ENCODE measurements around the gene PRKCSH.
"Not testable (repeated sequence)": the region's sequence is repeated elsewhere in the genome, so short reads cannot be mapped to it uniquely, and the experiment has no call there.

Gene PRKCSH, protein sequence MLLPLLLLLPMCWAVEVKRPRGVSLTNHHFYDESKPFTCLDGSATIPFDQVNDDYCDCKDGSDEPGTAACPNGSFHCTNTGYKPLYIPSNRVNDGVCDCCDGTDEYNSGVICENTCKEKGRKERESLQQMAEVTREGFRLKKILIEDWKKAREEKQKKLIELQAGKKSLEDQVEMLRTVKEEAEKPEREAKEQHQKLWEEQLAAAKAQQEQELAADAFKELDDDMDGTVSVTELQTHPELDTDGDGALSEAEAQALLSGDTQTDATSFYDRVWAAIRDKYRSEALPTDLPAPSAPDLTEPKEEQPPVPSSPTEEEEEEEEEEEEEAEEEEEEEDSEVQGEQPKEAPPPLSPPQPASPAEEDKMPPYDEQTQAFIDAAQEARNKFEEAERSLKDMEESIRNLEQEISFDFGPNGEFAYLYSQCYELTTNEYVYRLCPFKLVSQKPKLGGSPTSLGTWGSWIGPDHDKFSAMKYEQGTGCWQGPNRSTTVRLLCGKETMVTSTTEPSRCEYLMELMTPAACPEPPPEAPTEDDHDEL

DNA sequence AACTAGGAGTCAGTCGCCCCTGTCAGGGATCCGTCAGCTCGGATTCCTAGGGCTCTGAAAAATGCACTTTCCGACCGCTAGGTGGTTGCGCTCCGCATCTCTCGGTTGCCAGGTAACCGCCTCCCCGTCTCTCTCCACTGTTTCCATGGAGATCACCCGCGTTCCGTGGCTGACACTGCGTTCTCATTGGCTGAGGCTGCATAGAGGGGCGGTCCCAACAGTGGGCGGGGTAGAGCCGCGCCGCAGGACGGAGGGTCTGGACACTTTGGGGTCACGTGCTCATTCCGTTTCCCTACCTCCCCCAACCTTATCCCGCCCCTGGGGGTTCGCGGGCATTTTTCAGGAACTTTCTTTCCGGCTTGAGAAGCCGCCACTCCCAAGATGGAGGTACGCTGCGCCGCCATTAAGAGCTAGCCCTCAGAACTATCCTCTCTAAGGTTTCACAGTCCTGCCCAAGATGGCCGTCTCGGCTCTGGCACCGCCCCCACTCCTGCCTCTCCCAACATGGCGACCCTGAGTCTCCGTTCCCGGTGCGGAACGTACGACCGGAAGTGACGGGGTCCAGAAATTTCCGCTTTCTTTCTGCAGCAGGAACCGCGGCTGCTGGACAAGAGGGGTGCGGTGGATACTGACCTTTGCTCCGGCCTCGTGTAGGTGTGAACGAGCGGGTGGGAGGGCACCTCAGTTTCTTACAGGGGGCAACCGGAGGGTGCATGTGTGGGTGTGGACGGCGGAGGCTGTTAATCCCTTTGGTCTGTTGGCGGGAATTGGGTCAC is at the start of gene PRKCSH, which contains the start of gene ODAD3:
Gene PRKCSH, plus strand, starts transcription at position 579 of the 776 bp plus-strand sequence. CDS start 483 bp downstream, outside the sequence.
Gene ODAD3, minus strand, starts transcription at position 65 of the 776 bp plus-strand sequence. CDS start 105 bp downstream, outside the sequence.
- peak; percentile 99 for DNase-seq (ENCODE audit: low spot score)

DNA sequence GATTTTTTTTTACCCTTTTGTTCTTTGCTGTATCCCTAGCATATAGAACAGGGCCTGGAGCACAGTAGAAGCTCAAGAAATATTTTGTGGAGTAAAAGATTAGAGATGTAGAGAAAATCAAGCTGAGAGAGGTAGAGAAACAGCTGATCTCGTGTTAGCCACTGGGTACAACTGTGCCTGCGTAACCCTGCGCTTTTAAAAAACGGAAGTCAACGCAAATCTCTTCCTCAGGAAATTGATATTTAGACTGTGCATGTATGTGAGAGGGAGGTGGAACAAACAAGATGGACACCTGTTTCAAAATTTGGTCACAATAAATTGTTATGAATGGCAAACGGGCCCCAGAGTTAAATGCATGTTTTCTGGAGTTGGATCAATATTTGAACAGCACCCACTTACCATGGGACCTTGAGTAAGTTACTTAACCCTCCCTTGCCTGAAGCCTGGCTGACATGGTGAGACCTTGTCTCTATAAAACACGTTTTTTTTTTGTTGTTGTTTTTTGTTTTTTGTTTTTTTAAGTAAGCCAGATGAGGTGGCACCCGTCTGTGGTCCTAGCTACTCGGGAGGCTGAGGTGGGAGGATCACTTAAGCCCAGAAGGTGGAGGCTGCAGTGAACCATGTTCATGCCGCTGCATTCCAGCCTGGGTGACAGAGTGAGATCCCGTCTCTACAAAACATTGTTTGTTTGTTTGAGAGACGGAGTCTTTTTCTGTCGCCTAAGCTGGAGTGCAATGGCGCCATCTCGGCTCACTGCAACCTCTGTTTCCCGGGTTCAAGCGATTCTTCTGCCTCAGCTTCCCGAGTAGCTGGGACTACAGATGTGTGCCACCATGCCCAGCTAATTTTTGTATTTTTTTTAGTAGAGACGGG is 48.0 kb upstream of the PRKCSH start:
- DNase-seq (ENCODE audit: low spot score): no peak

DNA sequence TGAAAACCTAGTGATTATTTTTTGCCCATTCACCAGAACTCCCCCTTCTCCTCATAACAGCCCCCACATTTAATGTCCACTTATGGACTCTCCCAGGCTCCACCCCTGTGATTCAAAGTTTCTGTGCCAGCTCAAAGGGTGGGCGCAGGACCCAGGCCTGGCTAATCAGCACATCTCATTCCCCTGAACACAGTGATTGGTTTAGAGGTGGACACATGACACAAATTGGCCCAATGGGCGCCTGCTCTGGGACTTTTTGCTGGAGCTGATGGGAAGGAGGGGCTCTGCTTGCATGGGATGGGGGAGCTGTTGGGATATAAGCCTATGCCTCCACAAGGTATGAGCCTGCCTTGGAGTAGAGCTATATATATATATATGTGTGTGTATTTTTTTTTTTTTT is 45.1 kb upstream of the PRKCSH start:
- no peak for DNase-seq (ENCODE audit: low spot score)

DNA sequence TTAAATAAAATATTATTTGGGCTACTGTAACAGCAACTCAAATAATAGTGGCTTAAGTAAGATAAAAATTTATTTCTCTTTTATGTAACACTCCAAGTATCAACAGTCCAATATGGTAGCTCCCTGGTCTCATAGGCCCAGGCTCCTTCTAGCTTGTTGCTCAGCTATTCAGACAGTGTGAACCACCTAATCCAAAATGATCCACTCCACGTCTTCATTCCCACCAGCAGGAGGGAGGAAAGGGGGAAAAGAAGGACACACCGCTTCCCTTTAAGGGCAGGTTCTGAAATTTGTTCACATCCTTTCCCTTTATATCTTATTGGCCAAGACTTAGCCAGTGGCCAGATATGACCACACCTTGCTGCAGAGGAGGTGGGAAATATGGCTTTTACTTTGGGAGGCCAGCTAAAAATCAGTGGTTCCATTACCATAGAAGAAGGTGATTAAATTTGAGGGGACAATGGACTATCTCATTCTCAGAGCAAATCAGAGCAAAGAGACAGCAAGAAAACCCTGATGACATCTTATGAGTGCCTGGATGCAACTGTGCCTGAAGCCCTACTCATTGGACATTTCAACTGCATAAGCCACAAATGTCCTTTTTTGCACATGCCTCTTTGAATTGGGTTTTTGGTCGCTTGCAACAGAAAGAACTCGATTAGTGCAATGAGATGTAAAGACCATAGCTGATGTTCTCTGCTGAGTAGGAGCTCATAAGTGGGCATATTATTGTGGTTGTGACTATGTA is 44.3 kb upstream of the PRKCSH start:
- DNase-seq (ENCODE audit: low spot score): no peak

DNA sequence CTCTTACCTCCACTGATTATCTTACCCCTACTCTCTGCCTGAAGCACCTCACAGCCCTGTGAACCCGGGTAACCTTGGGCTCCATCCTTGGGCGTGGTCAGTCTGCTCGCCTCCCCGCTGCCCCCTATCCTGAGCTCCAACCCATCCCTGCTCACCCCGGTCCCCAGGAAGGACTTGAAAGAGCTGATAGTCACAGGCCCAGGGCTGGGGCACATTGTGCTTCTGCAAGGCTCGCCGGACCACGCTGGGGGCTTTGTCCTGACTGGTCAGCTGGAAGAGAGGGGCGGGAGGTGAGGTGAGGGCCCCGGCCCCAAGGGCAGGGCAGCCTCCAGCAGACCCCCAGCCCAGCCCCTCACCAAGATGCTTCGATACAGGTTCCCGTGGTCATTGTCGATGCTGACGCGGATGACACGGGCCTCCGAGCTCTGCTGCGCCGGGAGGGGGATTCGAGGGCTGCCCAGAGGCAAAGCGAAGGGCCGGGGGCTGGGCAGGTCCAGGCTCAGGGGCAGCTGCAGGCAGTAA is 38.3 kb upstream of the PRKCSH start:
- DNase-seq (ENCODE audit: low spot score): no peak

DNA sequence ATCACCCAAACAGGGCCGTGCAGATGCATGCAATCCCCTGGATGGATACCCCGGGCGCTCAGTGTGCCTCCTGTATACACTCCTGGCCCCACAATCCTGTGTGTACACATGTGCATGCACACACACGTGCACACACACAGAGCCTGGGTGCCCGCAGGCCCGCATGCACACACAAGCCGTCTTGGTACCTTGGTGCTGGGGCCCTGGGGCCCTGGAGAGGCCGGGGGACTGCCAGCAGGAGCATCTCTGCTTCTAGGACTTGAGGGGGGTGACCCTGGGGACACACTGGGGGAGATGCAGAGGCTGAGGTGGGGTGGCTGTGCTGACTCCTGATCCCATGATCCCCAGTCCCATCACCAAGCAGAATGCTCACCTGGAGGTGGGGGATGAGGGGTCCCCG is 35.8 kb upstream of the PRKCSH start:
- no peak for DNase-seq (ENCODE audit: low spot score)

DNA sequence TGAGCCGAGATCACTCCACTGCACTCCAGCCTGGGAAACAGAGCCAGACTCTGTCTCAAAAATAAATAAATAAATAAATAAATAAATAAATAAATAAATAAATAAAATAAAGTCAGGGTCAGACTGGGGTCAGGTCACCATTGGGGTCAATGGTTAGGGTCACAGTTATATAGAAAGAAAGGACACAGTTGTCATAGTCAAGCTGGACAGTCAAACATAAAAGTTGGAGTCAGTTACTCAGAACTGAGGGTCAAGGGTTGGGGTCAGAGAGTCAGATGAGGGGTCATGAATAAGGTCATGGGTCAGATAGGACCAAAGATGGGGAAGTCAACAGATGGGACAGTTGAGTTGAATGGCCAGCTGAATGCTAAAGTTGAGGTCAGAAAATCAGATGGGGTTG is 34.6 kb upstream of the PRKCSH start:
- DNase-seq (ENCODE audit: low spot score): no peak

DNA sequence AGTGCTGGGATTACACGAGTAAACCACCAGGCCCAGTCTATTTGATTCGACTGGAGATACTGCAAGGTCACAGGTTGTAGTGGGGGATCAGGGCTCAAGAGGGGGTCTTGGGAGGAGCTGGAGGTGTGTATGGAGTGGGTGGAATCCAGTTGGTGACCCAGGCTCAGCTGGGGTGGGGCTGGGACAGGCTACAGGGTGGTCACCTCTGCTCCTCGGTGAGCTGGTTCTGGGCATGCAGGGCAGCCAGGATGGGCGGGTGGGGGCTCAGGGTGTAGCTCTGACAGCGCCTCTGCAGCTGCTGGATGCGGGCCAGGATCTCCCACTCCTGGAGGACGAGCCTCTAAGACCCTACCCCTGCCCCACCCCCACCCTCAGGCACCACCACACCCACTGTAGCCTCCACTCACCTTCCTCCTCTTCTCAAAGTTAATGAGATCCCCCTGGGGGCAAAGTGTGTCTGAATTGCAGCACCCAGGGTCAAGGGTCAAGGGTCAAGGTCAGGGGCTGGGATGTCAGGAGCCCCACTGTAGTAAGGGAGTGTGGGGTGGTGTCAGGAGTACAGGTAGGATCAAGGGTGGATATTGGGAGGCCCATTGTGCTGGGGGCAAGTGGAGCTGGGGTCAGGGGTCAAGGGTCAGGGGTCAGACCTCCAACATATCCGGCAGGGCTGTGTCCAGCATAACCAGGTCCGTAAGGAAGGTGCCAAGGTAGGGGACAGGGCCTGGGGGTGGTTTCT is 33.5 kb upstream of the PRKCSH start:
- DNase-seq (ENCODE audit: low spot score): no peak

DNA sequence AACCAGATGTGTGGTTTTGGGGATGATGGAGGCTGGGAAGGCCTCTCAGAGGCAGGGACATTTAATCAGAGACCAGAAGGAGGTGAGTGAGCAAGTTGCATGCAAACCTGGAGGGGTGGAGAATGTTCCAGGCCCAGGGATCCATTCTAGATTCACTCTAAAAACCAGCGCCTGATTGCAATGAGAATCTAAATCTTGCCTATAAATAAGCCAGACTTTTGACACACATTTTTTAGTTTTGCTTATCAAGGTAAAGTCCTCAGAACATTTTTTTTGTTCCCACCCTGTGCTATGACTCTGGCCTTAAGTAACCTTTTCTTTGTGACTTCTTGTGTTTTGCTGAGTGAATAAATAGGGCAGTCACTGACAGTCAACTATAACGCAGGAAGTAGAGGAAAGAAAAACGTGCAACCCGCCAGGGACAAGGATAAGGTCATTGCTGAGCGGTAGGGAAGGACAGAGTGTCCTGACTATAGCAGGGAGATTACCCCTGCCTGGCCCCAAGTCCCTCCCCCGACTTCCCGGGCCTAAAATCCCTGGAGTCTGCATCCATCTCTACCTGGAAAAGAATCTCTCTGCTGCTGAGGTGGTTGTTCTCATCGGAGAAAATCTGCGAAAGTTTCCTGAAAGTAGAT is 30.7 kb upstream of the PRKCSH start:
- no peak for DNase-seq (ENCODE audit: low spot score)

DNA sequence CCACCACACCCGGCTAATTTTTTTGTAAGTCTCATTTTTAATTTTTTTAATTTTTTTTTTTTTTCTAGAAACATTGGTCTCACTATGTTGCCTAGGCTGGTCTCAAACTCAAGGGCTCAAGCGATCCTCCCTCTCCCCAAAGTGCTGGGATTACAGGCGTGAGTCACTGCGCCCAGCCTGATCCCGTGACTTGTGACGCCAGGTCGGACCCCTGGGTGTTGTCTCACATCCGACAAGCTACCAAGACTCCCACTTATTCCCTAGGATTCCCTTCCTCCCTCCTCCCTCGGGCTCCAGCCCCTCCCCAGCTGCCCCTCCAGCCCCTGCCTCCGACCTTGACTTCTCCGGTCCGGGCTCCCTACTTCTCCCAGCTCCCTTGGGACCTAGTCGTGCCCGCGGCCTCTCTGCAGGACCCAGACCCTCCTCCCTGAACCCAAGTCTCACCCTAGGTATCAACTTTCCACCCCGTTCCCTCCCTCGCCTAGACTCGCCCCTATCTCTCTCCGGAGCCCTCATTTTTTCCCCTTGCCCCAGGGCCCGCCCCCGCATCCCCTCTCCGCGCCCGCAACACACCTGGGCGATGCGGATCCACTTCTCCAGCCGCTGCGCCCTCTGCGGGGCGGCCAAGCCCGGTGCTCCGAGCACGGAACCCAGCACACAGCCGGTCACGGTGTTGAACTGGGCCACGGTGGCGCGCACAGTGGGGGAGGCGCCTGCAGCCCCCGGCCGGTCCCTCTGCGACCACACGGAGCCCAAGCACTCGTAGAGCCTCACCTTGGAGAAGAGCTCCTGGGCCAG is 29.4 kb upstream of the PRKCSH start:
- DNase-seq (ENCODE audit: low spot score): no peak

DNA sequence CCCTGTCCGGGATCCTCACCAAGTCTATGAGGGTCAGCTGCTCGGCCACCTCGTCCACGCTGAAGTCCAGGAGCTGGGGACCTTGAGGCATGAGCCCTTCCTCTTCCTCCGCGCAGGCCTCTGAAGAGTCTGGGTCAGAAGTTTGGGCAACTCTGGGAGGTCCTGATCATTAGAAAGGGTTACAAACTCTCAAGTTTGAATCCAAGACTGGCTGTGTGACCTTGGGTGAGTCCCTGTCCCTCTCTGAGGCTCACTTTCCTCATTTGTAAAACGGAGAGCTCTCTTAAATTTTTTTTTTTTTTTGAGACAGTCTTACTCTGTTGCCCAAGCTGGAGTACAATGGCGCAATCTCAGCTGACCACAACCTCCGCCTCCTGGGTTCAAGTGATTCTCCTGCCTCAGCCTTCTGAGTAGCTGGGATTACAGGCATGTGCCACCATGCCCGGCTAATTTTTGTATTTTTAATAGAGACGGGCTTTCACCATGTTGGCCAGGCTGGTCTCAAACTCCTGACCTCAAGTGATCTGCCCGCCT is 28.7 kb upstream of the PRKCSH start:
- DNase-seq (ENCODE audit: low spot score): not testable (repeated sequence)

DNA sequence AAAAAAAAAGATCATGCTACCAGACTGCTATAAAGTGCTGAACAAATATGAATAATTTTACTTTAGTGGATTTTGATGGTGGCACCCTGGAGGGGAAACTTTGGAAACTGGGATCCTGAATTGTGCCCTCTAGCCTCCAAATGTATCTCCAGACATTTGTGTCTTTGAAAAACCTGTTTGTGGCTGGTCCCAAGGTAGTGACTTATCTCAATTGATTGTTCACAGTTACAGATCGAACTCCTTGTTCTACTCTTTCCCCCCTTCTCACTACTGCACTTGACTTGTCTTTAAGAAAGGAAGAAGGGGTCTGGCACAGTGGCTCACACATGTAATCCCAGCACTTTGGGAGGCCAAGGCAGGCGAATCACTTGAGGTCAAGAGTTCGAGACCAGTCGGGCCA is 26.8 kb upstream of the PRKCSH start:
- DNase-seq (ENCODE audit: low spot score): no peak

DNA sequence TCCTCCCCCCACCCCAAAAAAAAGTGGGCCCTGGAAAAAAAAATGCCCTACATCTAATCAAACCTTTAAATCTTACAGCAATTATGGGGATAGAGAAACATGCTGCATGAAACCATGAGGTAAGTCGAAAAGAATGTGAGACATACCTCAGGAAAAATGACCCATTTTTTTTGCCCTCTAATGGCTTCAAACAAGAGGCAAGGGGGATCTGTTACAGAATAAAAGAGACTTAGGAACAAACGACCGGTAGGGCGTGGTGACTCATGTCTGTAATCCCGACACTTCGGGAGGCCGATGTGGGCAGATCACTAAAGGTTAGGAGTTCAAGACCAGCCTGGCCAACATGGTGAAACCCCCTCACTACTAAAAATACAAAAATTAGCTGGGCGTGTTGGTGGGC is 24.8 kb upstream of the PRKCSH start:
- DNase-seq (ENCODE audit: low spot score): no peak

DNA sequence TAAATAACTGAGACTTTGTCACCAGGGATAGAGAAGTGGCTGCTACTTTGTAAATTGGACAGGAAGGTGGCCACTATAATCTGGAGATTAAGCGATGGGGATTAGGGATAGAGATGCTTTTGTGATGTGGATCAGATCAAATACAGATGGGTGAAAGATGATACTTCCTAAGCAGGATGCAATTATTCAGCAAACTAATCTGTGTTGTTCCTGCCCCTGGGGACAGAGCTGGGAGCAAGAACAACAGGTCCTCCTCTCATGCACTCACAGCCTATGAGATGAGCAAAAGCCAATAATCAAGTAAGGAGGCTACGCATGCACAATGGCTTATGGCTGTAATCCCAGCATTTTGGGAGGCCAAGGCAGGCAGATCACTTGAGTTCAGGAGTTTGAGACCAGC is 20.9 kb upstream of the PRKCSH start:
- DNase-seq (ENCODE audit: low spot score): no peak

DNA sequence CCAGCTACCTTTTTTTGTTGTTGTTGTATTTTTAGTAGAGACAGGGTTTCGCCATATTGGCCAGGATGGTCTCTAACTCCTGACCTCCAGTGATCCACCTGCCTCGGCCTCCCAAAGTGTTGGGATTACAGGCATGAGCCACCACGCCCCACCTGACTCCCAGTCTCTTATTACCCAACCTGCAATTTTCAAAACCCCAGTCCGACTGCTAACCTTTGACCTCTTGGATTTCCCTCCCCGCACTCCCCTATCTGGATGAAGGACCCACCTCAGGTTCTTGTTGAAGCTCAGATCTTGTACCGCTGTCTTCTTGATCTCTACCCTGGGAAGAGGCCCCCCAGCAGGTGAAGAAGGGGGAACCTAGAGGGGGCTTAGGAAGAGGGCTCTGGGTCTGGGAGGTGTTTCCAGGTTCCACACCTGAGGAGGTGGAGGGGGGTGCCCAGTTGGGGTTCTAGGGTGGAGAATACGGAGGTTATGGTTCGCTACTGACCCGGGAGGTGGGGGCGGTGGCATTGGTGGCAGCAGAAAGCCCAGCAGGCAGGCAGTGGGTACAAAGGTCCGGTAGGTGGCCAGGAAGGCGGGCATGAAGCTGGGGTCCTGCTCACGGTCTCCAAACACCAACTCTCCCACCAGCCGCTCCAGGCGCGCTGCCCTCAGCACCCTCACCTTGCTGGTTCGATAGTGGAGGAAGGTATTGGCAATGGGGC is 18.9 kb upstream of the PRKCSH start:
- DNase-seq (ENCODE audit: low spot score): no peak

DNA sequence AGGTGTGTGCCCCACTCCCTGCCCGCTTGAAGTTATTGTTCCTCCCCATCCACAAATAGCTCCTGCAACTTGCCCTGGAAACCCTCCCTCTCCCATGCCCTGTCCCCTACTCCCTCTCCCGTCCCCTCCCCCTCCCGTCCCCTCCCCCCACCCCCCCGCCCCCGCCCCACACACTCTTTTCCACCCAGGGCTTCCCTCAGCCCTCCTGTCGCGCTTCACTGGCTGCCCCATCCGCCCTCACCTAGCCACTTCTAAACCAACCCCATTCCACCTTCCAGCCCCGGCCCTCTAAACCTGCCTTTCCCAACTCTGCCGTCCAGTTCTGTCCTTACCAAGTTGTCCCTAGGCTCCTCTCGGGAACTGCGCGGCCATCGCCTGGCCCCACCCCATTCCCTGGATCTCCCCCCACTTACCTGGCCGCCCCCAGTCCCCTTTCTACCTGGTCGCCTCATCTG is 17.3 kb upstream of the PRKCSH start:
- no peak for DNase-seq (ENCODE audit: low spot score)

DNA sequence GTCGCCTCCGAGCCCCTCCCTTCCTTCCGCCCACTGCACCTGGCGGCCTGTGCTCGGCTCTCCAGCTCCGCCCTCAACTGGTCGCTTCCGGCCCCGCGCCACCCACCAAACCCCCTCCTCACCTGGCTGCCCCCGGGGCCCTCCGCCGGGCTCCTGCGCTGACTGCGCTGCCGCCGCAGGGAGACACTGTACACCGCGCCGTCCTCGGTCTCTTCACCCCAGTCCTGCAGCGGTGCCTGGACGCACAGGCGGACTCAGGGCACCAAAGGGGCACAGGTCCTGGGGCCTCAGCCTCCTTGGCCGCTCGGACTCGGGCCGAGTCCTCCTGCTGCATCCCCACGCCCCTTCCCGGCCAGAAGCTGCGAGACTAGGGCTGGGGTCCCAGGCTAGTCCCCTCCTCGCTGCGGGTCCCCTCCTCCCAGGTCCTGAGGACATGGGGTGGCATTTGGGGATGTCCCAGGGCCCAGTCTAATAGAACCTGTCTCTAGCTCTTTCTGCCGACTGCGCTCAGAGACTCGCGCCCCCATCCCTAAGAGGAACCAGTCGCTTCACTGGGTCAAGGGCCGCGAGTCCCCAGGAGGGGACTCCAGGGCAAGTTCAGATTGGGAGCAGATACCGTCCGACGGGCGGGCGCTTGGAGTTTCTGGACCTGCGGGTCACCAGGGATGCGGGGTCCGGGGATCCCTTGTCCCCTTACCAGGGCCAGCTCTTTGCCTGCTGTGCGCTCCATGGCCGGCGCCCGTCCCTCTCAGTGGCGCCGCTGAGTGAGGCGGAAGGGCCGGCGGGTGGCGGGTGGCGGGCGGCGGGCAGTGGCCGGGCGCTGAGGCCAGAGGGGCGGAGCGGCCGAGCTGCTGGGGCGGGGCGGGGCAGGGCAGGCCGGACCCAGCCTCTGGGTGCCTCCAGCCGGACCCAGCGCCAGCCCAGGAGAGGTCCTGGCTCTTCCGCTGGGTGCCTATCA is 16.6 kb upstream of the PRKCSH start, which contains the start of gene RGL3:
Gene RGL3, minus strand, starts transcription at position 766 of the 958 bp plus-strand sequence. Its CDS starts 36 bp downstream, at position 730.
- no peak for DNase-seq (ENCODE audit: low spot score)
